A549 (cell line): ENCODE measurements around the gene ELL. TPM values are rescaled to one million over a fixed set of nuclear protein-coding genes. Genes with fewer than 3 reads are reported as not detected.

Source experiments
- ATAC-seq, 2 experiments: fragments of 200-7000 bp in 1 of 2; fragments of >200 bp in 1 of 2; cut with Nextera tagmentation in 1 of 2; cut with Tn5 transposase in 1 of 2; 3 replicates each; pipeline versions ENCODE4 v1.8.0 to v1.9.1; 2018 to 2020; ENCODE audit warnings: mild to moderate bottlenecking in 1 of 2, moderate library complexity in 1 of 2
- CTCF ChIA-PET: fragments of 300-600 bp; sonication (Branson Sonifier 250); formaldehyde crosslinking; extraction: SDS; loops from one replicate; lab custom pipeline; 2021; ENCODE audit warnings: antibody characterized with exemption, inconsistent platforms; lab: Yijun Ruan, JAX
- POLR2A ChIA-PET: fragments of 350-600 bp; formaldehyde crosslinking; extraction: SDS; loops from one replicate; lab custom pipeline; 2021; ENCODE audit warnings: antibody characterized with exemption, inconsistent platforms; lab: Yijun Ruan, JAX
- DNase-seq, 2 experiments: peaks; one replicate each; pipeline versions ENCODE4 v3.0.0 to v3.0.0-alpha.2; 2011 to 2016; ENCODE audit warnings: low read depth in 1 of 2, low spot score in 1 of 2
- FAIRE-seq: peaks from 2 replicates; lab custom pipeline; 2011; peaks lifted over from hg19 to GRCh38; lab: Jason Lieb, UNC
- H3K27ac ChIP-seq, 2 experiments: fragments of >200 bp; sonication (Bioruptor Twin); formaldehyde crosslinking; 3 replicates each; pipeline ENCODE4 v1.5.1; 2016 to 2017
- H3K4me1 ChIP-seq: fragments of >200 bp; sonication (Bioruptor Twin); formaldehyde crosslinking; 3 replicates; pipeline ENCODE4 v1.6.1; 2016
- H3K4me2 ChIP-seq: fragments of >200 bp; sonication (Bioruptor Twin); formaldehyde crosslinking; 3 replicates; pipeline ENCODE4 v1.6.1; 2016
- H3K4me3 ChIP-seq: fragments of >200 bp; sonication (Bioruptor Twin); formaldehyde crosslinking; 3 replicates; pipeline ENCODE4 v1.5.1; 2016
- H3K9me3 ChIP-seq: fragments of >200 bp; sonication (Bioruptor Twin); formaldehyde crosslinking; 3 replicates; pipeline ENCODE4 v1.6.1; 2016
- CTCF ChIP-seq: fragments of >200 bp; sonication (Bioruptor Twin); formaldehyde crosslinking; IDR thresholded peaks from 3 replicates; pipeline ENCODE4 v1.5.1; 2016
- E2F6 ChIP-seq: IDR thresholded peaks from 2 replicates; pipeline ENCODE4 v1.6.1; 2012; ENCODE audit warnings: low read depth, borderline replicate concordance
- EHF ChIP-seq: fragments of 250-450 bp; sonication (Bioruptor Pico); IDR thresholded peaks from 2 replicates; pipeline ENCODE4 v1.5.0; 2020; ENCODE audit warnings: mild to moderate bottlenecking
- EHMT2 ChIP-seq: fragments of 200-600 bp; sonication (generic); IDR thresholded peaks from 2 replicates; pipeline ENCODE4 v1.6.1; 2016; ENCODE audit warnings: antibody characterized with exemption, low read depth, mild to moderate bottlenecking, moderate library complexity
- FOXS1 ChIP-seq: fragments of 250-450 bp; sonication (Bioruptor Pico); IDR thresholded peaks from 2 replicates; pipeline ENCODE4 v1.5.0; 2020; ENCODE audit warnings: mild to moderate bottlenecking, moderate library complexity
- HDAC2 ChIP-seq: fragments of 200-600 bp; sonication (generic); IDR thresholded peaks from 2 replicates; pipeline ENCODE4 v1.6.1; 2016
- JUN ChIP-seq, 2 experiments: fragments of >200 bp; sonication (Bioruptor Twin); formaldehyde crosslinking; IDR thresholded peaks; 2 replicates in 1 of 2; 3 replicates in 1 of 2; pipeline ENCODE4 v1.6.1; 2016 to 2017
- JUNB ChIP-seq: fragments of >200 bp; sonication (Bioruptor Twin); formaldehyde crosslinking; IDR thresholded peaks from 2 replicates; pipeline ENCODE4 v1.6.1; 2016
- KDM5A ChIP-seq: fragments of 200-600 bp; sonication (generic); IDR thresholded peaks from 2 replicates; pipeline ENCODE4 v1.6.1; 2016; ENCODE audit warnings: antibody characterized with exemption, mild to moderate bottlenecking
- MAX ChIP-seq: IDR thresholded peaks from 2 replicates; pipeline ENCODE4 v1.6.1; 2012
- MAZ ChIP-seq: fragments of 150-350 bp; IDR thresholded peaks from 2 replicates; pipeline ENCODE4 v1.6.1; 2014; ENCODE audit warnings: antibody characterized with exemption, low read depth, low read length, borderline replicate concordance
- MYC ChIP-seq: IDR thresholded peaks from 2 replicates; pipeline ENCODE4 v1.6.1; 2012; ENCODE audit warnings: mild to moderate bottlenecking, inconsistent platforms, low read length, improper control_type of control experiment, borderline replicate concordance
- NPAS2 ChIP-seq: fragments of 250-450 bp; sonication (Bioruptor Pico); IDR thresholded peaks from 2 replicates; pipeline ENCODE4 v1.8.0; 2022; ENCODE audit warnings: mild to moderate bottlenecking, moderate library complexity, borderline replicate concordance
- PHF8 ChIP-seq: fragments of 200-600 bp; sonication (generic); IDR thresholded peaks from 2 replicates; pipeline ENCODE4 v1.6.1; 2016; ENCODE audit warnings: low read depth, mild to moderate bottlenecking, antibody characterized with exemption, moderate library complexity, borderline replicate concordance
- RAD21 ChIP-seq, 2 experiments: fragments of >200 bp in 1 of 2; sonication (Bioruptor Twin) in 1 of 2; formaldehyde crosslinking in 1 of 2; IDR thresholded peaks in 1 of 2; conservative IDR thresholded peaks in 1 of 2; 2 replicates in 1 of 2; 3 replicates in 1 of 2; pipeline ENCODE4 v1.6.1; 2012 to 2018; ENCODE audit warnings: inconsistent platforms in 1 of 2
- RFX5 ChIP-seq: fragments of 450-650 bp; IDR thresholded peaks from 2 replicates; pipeline ENCODE4 v1.7.1; 2014; ENCODE audit warnings: antibody characterized with exemption, mild to moderate bottlenecking, moderate library complexity
- TFCP2L1 ChIP-seq: fragments of 250-450 bp; sonication (Bioruptor Pico); IDR thresholded peaks from 2 replicates; pipeline ENCODE4 v1.5.0; 2021; ENCODE audit warnings: mild to moderate bottlenecking
- ZC3H11A ChIP-seq: fragments of 450-650 bp; IDR thresholded peaks from 2 replicates; pipeline ENCODE4 v1.6.1; 2014; ENCODE audit warnings: antibody characterized with exemption, mild to moderate bottlenecking
- ZSCAN20 ChIP-seq: fragments of 250-450 bp; sonication (Bioruptor Pico); IDR thresholded peaks from 2 replicates; pipeline ENCODE4 v1.8.0; 2022; ENCODE audit warnings: mild to moderate bottlenecking, moderate library complexity
- WGBS: methylation state at CpG from one replicate; pipeline ENCODE4 v1.1.6; 2017; ENCODE audit errors: missing lambda C conversion rate; 5-methylcytosine and 5-hydroxymethylcytosine counted together
- polyA plus RNA-seq, 4 experiments: library from polyadenylated mRNA; depleted of rRNA in 3 of 4; stranded (reverse); fragments of >200 nt; fragmentation: RNase III in 1 of 4; extraction: RNeasy Plus Mini Kit Qiagen cat#74134 plus additional on column Dnase treatment in 1 of 4; gene quantifications; 2 replicates in 3 of 4; 3 replicates in 1 of 4; pipeline ENCODE4 v1.2.3, GENCODE V29; 2011 to 2017
- TF ChIP-seq, protein P1 (sequence below): fragments of 250-450 bp; sonication (Bioruptor Pico); IDR thresholded peaks from 2 replicates; pipeline ENCODE4 v1.5.0; 2021; ENCODE audit warnings: mild to moderate bottlenecking, moderate library complexity, borderline replicate concordance
- TF ChIP-seq, protein P2 (sequence below): fragments of 150-350 bp; IDR thresholded peaks from 2 replicates; pipeline ENCODE4 v1.6.1; 2014; ENCODE audit warnings: low read depth, mild to moderate bottlenecking, low read length

Gene ELL
- polyA plus RNA-seq, 2 of the 4 experiments (the other 2 are of a cell fraction), result 1.6 to 3.6 TPM

GRCh38 chr19:18414504-18415177 lies 107.2 kb downstream of the ELL start (continued):
- no peak for TF ChIP-seq CTCF
- TF ChIP-seq E2F6, result no peak
- no peak for TF ChIP-seq KDM5A
- TF ChIP-seq TFCP2L1 (CRISPR knock-in tag), result no peak
- TF ChIP-seq MYC, result no peak
- TF ChIP-seq EHMT2, result no peak
- no peak for TF ChIP-seq JUNB
- no peak for TF ChIP-seq NPAS2 (CRISPR knock-in tag)
- TF ChIP-seq, all 56 proteins: peak for 0

DNA sequence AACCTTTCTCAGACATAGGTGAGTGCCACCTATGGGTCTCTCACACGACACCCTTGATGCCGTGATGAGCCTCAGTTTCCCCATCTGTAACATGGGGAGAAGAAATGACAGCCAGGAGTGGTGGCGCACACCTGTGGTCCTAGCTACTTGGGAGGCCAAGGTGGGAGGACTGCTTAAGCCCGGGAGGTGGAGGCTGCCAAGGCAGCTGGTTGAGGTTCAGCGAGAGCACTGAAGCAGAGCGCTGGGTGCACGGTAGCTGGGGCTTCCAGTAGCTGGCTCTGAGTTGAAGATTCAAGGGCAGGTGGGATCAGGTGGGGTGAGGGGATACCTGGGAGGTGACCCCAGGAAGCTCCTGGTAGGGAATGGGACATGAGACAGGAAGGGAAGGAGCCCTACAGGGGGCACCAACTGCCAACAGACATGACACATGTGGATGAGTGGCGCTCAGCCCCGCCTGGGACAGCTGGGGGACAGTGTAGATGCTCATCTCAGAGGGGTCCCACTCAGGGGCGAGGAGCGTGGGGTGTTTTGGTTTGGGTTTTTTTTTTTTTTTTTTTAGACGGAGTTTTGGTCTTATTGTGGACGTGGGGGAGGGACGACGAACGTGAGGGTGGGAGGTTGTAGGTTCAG lies 109.1 kb downstream of the ELL start:
- TF ChIP-seq RAD21 (conservative IDR thresholded peaks at IDR 0.05 in 1 of 2, IDR thresholded peaks at IDR 0.05 in 1 of 2), result no peak
- TF ChIP-seq FOXS1 (CRISPR knock-in tag), result no peak
- no peak for TF ChIP-seq RFX5
- TF ChIP-seq HDAC2, result no peak
- TF ChIP-seq ZC3H11A, result no peak
- TF ChIP-seq JUN (IDR thresholded peaks at IDR 0.05), result no peak
- TF ChIP-seq PHF8, result no peak
- TF ChIP-seq ZSCAN20 (CRISPR knock-in tag), result no peak
- no peak for TF ChIP-seq MAZ
- TF ChIP-seq, protein P1, sequence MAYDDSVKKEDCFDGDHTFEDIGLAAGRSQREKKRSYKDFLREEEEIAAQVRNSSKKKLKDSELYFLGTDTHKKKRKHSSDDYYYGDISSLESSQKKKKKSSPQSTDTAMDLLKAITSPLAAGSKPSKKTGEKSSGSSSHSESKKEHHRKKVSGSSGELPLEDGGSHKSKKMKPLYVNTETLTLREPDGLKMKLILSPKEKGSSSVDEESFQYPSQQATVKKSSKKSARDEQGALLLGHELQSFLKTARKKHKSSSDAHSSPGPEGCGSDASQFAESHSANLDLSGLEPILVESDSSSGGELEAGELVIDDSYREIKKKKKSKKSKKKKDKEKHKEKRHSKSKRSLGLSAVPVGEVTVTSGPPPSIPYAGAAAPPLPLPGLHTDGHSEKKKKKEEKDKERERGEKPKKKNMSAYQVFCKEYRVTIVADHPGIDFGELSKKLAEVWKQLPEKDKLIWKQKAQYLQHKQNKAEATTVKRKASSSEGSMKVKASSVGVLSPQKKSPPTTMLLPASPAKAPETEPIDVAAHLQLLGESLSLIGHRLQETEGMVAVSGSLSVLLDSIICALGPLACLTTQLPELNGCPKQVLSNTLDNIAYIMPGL, result no peak
- no peak for TF ChIP-seq MYC
- no peak for TF ChIP-seq EHF (CRISPR knock-in tag)
- TF ChIP-seq, protein P2, sequence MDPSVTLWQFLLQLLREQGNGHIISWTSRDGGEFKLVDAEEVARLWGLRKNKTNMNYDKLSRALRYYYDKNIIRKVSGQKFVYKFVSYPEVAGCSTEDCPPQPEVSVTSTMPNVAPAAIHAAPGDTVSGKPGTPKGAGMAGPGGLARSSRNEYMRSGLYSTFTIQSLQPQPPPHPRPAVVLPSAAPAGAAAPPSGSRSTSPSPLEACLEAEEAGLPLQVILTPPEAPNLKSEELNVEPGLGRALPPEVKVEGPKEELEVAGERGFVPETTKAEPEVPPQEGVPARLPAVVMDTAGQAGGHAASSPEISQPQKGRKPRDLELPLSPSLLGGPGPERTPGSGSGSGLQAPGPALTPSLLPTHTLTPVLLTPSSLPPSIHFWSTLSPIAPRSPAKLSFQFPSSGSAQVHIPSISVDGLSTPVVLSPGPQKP, result no peak
- no peak for TF ChIP-seq MAX
- no peak for TF ChIP-seq KDM5A
- H3K4me1 ChIP-seq, result peaks cover 41% of the 10 kb centered on the region
- no peak for FAIRE-seq
- no peak overlapping the region for H3K4me3 ChIP-seq
- 89% methylated on average over 16 of the region's 16 CpGs for WGBS
- ChIA-PET CTCF (interaction anchor here (0.6 to 9.4 kb wide), 8 partner anchors 14 to 198 kb away, joined by 3 to 109 read pairs (median 9); partner anchors contain the start of gene LRRC25), POLR2A (no interaction called here)
- H3K9me3 ChIP-seq, result no peaks in the 10 kb centered on the region
- H3K27ac ChIP-seq, result peak overlapping the region in 1 of 2 experiments; percentile 40; a peak in 1 of 6 replicates
- ATAC-seq, result no peak
- DNase-seq, result no peak
- no peak overlapping the region for H3K4me2 ChIP-seq
